PC-9 (cell line): ENCODE measurements around the gene OXSR1. TPM values are rescaled to one million over a fixed set of nuclear protein-coding genes. Genes with fewer than 3 reads are reported as not detected.
A peak's percentile ranks its signal among the peaks of the same experiment; 100 is the strongest.

Experiments
- BruUV-seq: library from RNA; stranded (reverse); fragments of 400-500 nt; replicated peaks from 2 replicates; lab custom pipeline; 2021; lab: Mats Ljungman, UMichigan
- CTCF ChIA-PET: fragments of 300-600 bp; sonication (Branson Sonifier 250); formaldehyde crosslinking; loops from one replicate; lab custom pipeline; 2022; ENCODE audit warnings: antibody characterized with exemption; lab: Charles Lee
- POLR2A ChIA-PET: fragments of 300-600 bp; sonication (Branson Sonifier 250); formaldehyde crosslinking; loops from one replicate; lab custom pipeline; 2022; ENCODE audit warnings: antibody characterized with exemption; ENCODE audit not compliant: unreplicated experiment; lab: Charles Lee
- DNase-seq, 2 experiments: peaks; one replicate each; pipeline versions ENCODE4 v3.0.0 to v3.0.0-alpha.2; 2015 to 2022; ENCODE audit warnings: mixed read lengths in 1 of 2
- H2AFZ ChIP-seq: fragments of 200-600 bp; sonication (generic); 2 replicates; pipeline ENCODE4 v1.8.1; 2017; ENCODE audit warnings: antibody characterized with exemption
- H3F3A ChIP-seq: fragments of 200-600 bp; sonication (generic); 2 replicates; pipeline ENCODE4 v1.8.1; 2017; ENCODE audit warnings: antibody characterized with exemption, mild to moderate bottlenecking, low read depth; ENCODE audit not compliant: insufficient read depth
- H3K27ac ChIP-seq: fragments of 200-600 bp; sonication (generic); 2 replicates; pipeline ENCODE4 v1.6.1; 2016; ENCODE audit warnings: mixed run types
- H3K27me3 ChIP-seq: fragments of 200-600 bp; sonication (generic); 2 replicates; pipeline ENCODE4 v1.6.1; 2016; ENCODE audit warnings: low read depth, mixed run types; ENCODE audit not compliant: insufficient read depth
- H3K36me3 ChIP-seq: fragments of 200-600 bp; sonication (generic); 2 replicates; pipeline ENCODE4 v1.6.1; 2016; ENCODE audit warnings: low read depth, mixed run types
- H3K4me1 ChIP-seq: fragments of 200-600 bp; sonication (generic); replicated peaks from 2 replicates; pipeline ENCODE4 v1.6.1; 2016; ENCODE audit warnings: mixed run types; ENCODE audit not compliant: insufficient read depth
- H3K4me2 ChIP-seq: fragments of 200-600 bp; sonication (generic); 2 replicates; pipeline ENCODE4 v1.6.1; 2017; ENCODE audit warnings: mixed run types
- H3K4me3 ChIP-seq: fragments of 200-600 bp; sonication (generic); 2 replicates; pipeline ENCODE4 v1.6.1; 2016; ENCODE audit warnings: mixed run types
- H3K79me2 ChIP-seq: fragments of 200-600 bp; sonication (generic); 2 replicates; pipeline ENCODE4 v1.6.1; 2017; ENCODE audit warnings: low read depth, mixed run types
- H3K9me2 ChIP-seq: fragments of 200-600 bp; sonication (generic); 2 replicates; pipeline ENCODE4 v1.8.1; 2017; ENCODE audit warnings: mild to moderate bottlenecking; ENCODE audit not compliant: insufficient read depth
- H3K9me3 ChIP-seq: fragments of 200-600 bp; sonication (generic); 2 replicates; pipeline ENCODE4 v1.8.1; 2016; ENCODE audit warnings: low read depth; ENCODE audit not compliant: insufficient read depth
- H4K20me1 ChIP-seq: fragments of 200-600 bp; sonication (generic); 2 replicates; pipeline ENCODE4 v1.8.1; 2017; ENCODE audit not compliant: insufficient read depth
- EZH2 ChIP-seq: fragments of 200-600 bp; sonication (generic); IDR thresholded peaks from 2 replicates; pipeline ENCODE4 v1.8.0; 2017; ENCODE audit warnings: antibody characterized with exemption, low read depth
- intact Hi-C: fragments of 100-400 bp; cut with micrococcal nuclease; formaldehyde crosslinking; loops from one replicate; pipeline ENCODE4 v1.10.0; 2022; ENCODE audit not compliant: unreplicated experiment
- total RNA-seq: library from RNA; stranded (reverse); gene quantifications from 2 replicates; pipeline ENCODE4 v1.2.3, GENCODE V29; 2021
- TF ChIP-seq, protein P1 (sequence below): fragments of 200-600 bp; sonication (generic); conservative IDR thresholded peaks from 2 replicates; pipeline ENCODE4 v1.6.1; 2017; ENCODE audit warnings: mixed run types, antibody characterized with exemption, mild to moderate bottlenecking, moderate library complexity

OXSR1 gene
- total RNA-seq, 1 experiment from 2014 or later = 54.3 TPM

GRCh38 chr3:38129058-38129457, 36.3 kb upstream of the OXSR1 start:
- Histone ChIP-seq H3K4me1 (peaks cover 22% of the 10 kb centered on the region), H3K9me3 (no peaks in the 10 kb centered on the region), H3K4me2 (no peak overlapping the region), H3K27ac (no peak overlapping the region), H3K4me3 (no peak overlapping the region), H3K79me2 (peaks cover 3% of the 10 kb centered on the region; the same call in 1 of the 2 replicates), H4K20me1 (no peaks in the 10 kb centered on the region; the same call in 1 of the 2 replicates), H3K27me3 (no peaks in the 10 kb centered on the region), H3K9me2 (no peaks in the 10 kb centered on the region), H3K36me3 (no peaks in the 10 kb centered on the region; the same call in 1 of the 2 replicates), H3F3A (peaks cover 23% of the 10 kb centered on the region; the same call in 1 of the 2 replicates), H2AFZ (no peak overlapping the region)
- BruUV-seq = no TSS peak
- POLR2A ChIA-PET = no interaction called here
- intact Hi-C loops = no loop called here
- CTCF ChIA-PET = no interaction called here
- no peak for DNase-seq
- TF ChIP-seq EZH2 = no peak
- TF ChIP-seq, protein P1, sequence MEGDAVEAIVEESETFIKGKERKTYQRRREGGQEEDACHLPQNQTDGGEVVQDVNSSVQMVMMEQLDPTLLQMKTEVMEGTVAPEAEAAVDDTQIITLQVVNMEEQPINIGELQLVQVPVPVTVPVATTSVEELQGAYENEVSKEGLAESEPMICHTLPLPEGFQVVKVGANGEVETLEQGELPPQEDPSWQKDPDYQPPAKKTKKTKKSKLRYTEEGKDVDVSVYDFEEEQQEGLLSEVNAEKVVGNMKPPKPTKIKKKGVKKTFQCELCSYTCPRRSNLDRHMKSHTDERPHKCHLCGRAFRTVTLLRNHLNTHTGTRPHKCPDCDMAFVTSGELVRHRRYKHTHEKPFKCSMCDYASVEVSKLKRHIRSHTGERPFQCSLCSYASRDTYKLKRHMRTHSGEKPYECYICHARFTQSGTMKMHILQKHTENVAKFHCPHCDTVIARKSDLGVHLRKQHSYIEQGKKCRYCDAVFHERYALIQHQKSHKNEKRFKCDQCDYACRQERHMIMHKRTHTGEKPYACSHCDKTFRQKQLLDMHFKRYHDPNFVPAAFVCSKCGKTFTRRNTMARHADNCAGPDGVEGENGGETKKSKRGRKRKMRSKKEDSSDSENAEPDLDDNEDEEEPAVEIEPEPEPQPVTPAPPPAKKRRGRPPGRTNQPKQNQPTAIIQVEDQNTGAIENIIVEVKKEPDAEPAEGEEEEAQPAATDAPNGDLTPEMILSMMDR = no peak

GRCh38 chr3:38130631-38131065, 34.7 kb upstream of the OXSR1 start:
- Histone ChIP-seq H3K36me3 (no peaks in the 10 kb centered on the region; the same call in 1 of the 2 replicates), H3K4me2 (no peak overlapping the region), H3K79me2 (peaks cover 19% of the 10 kb centered on the region)

GRCh38 chr3:38131621-38132369, 33.5 kb upstream of the OXSR1 start:
- Histone ChIP-seq H3K27me3 (no peaks in the 10 kb centered on the region), H3K4me2 (0 out of 2 replicates have a peak overlapping the region, but pooled peaks have one; percentile 72), H3K9me2 (no peaks in the 10 kb centered on the region), H3K9me3 (no peaks in the 10 kb centered on the region), H3K4me3 (no peak overlapping the region), H3F3A (peaks cover 26% of the 10 kb centered on the region; the same call in 1 of the 2 replicates), H4K20me1 (no peaks in the 10 kb centered on the region; the same call in 1 of the 2 replicates), H3K79me2 (peaks cover 30% of the 10 kb centered on the region), H3K4me1 (peaks cover 40% of the 10 kb centered on the region), H3K27ac (no peak overlapping the region), H2AFZ (no peak overlapping the region), H3K36me3 (no peaks in the 10 kb centered on the region; the same call in 1 of the 2 replicates)
- no peak for DNase-seq
- ChIA-PET POLR2A (no interaction called here), CTCF (no interaction called here)
- BruUV-seq = no TSS peak
- intact Hi-C loops = loop anchor here (10.0 kb wide), 1 partner anchor 323 kb away; the partner anchor contains the start of gene ACVR2B
- TF ChIP-seq EZH2 = no peak
- TF ChIP-seq, protein P1 = no peak; the same call in 1 of the 2 replicates

More at GRCh38 chr3:38130631-38131065, 34.7 kb upstream of the OXSR1 start:
- BruUV-seq = no TSS peak
- H3K27me3 ChIP-seq = no peaks in the 10 kb centered on the region
- TF ChIP-seq EZH2 = no peak
- TF ChIP-seq, protein P1 = no peak
- CTCF ChIA-PET = no interaction called here
- H2AFZ ChIP-seq = no peak overlapping the region
- H3K9me2 ChIP-seq = no peaks in the 10 kb centered on the region
- H3K4me1 ChIP-seq = peaks cover 38% of the 10 kb centered on the region
- no peak for DNase-seq
- intact Hi-C loops = loop anchor here (10.0 kb wide), 1 partner anchor 324 kb away; the partner anchor contains the start of gene ACVR2B
- no peak overlapping the region for H3K27ac ChIP-seq
- H3K4me3 ChIP-seq = no peak overlapping the region
- H3F3A ChIP-seq = peaks cover 26% of the 10 kb centered on the region; the same call in 1 of the 2 replicates
- H4K20me1 ChIP-seq = no peaks in the 10 kb centered on the region; the same call in 1 of the 2 replicates
- no peaks in the 10 kb centered on the region for H3K9me3 ChIP-seq
- POLR2A ChIA-PET = no interaction called here
